Stimulated activated effector memory CD8-positive, alpha-beta T cell treated with anti-CD3 and anti-CD28 coated beads, Interleukin-12 subunit alpha, Interleukin-12 subunit beta, amount 100 ng/mL, for 72 hours (primary cell): ENCODE results near the gene UGCG.
"Not testable (repeated sequence)": the region's sequence is repeated elsewhere in the genome, so short reads cannot be mapped to it uniquely, and the experiment has no call there.

Experiments used
- ATAC-seq: fragments of 150-1000 bp; cut with Tn5 transposase; 2 replicates; pipeline ENCODE4 v1.10.0; 2021
- DNase-seq, 2 donors: peaks; one replicate each; pipeline ENCODE4 v3.0.0; 2021 to 2022; ENCODE audit warnings: low spot score in 2 of 2
- H3K27ac Mint-ChIP-seq: one replicate; pipeline ENCODE4 v1.8.0; 2022; ENCODE audit warnings: mild to moderate bottlenecking, mixed read lengths
- H3K36me3 Mint-ChIP-seq: one replicate; pipeline ENCODE4 v1.8.0; 2022; ENCODE audit warnings: mild to moderate bottlenecking, mixed read lengths
- H3K4me1 Mint-ChIP-seq: one replicate; pipeline ENCODE4 v1.8.0; 2022; ENCODE audit warnings: mixed read lengths
- H3K4me3 Mint-ChIP-seq: one replicate; pipeline ENCODE4 v1.8.0; 2022; ENCODE audit warnings: mild to moderate bottlenecking, mixed read lengths
- H3K9me3 Mint-ChIP-seq: one replicate; pipeline ENCODE4 v1.8.0; 2022; ENCODE audit warnings: mixed read lengths

Gene UGCG

GRCh38 chr9:111902391-111903139, 6.0 kb downstream of the UGCG start:
- Mint-ChIP-seq H3K27ac (no peak overlapping the region), H3K4me3 (no peak overlapping the region), H3K4me1 (peaks cover 37% of the 10 kb centered on the region), H3K36me3 (peaks cover 1% of the 10 kb centered on the region), H3K9me3 (no peaks in the 10 kb centered on the region)
- DNase-seq (no peak), ATAC-seq (peak; percentile 35)

- ATAC-seq, DNase-seq, H3K36me3 Mint-ChIP-seq, H3K9me3 Mint-ChIP-seq, H3K4me3 Mint-ChIP-seq, H3K27ac Mint-ChIP-seq: not testable (repeated sequence)
- H3K4me1 Mint-ChIP-seq, result peaks cover 47% of the 10 kb centered on the region
These were observed 6.9 kb downstream of the UGCG start for GRCh38 chr9:111903535-111903934.

- ATAC-seq, result no peak
- H3K36me3 Mint-ChIP-seq, result peaks cover 4% of the 10 kb centered on the region
- no peaks in the 10 kb centered on the region for H3K9me3 Mint-ChIP-seq
- H3K27ac Mint-ChIP-seq, result no peak overlapping the region
- H3K4me1 Mint-ChIP-seq, result peaks cover 51% of the 10 kb centered on the region
- DNase-seq, result no peak
- no peak overlapping the region for H3K4me3 Mint-ChIP-seq
These were observed 7.4 kb downstream of the UGCG start for GRCh38 chr9:111904026-111904425.

- no peak overlapping the region for H3K27ac Mint-ChIP-seq
- H3K36me3 Mint-ChIP-seq, result peaks cover 4% of the 10 kb centered on the region
- ATAC-seq (no peak), DNase-seq (no peak)
- H3K4me1 Mint-ChIP-seq, result peaks cover 52% of the 10 kb centered on the region
- H3K4me3 Mint-ChIP-seq, result no peak overlapping the region
- no peaks in the 10 kb centered on the region for H3K9me3 Mint-ChIP-seq
These were observed 8.3 kb downstream of the UGCG start for GRCh38 chr9:111904891-111905291.

- H3K27ac Mint-ChIP-seq, result no peak overlapping the region
- DNase-seq (no peak), ATAC-seq (no peak)
- no peak overlapping the region for H3K4me3 Mint-ChIP-seq
- peaks cover 4% of the 10 kb centered on the region for H3K36me3 Mint-ChIP-seq
- peaks cover 71% of the 10 kb centered on the region for H3K4me1 Mint-ChIP-seq
- H3K9me3 Mint-ChIP-seq, result no peaks in the 10 kb centered on the region
These were observed 10.5 kb downstream of the UGCG start for GRCh38 chr9:111907147-111907546.

GRCh38 chr9:111909444-111909843, 12.8 kb downstream of the UGCG start:
- Mint-ChIP-seq H3K9me3 (no peaks in the 10 kb centered on the region), H3K4me3 (no peak overlapping the region), H3K4me1 (peaks cover 82% of the 10 kb centered on the region), H3K36me3 (peaks cover 4% of the 10 kb centered on the region), H3K27ac (no peak overlapping the region)
- ATAC-seq, result no peak
- no peak for DNase-seq

- no peak overlapping the region for H3K27ac Mint-ChIP-seq
- H3K4me3 Mint-ChIP-seq, result no peak overlapping the region
- DNase-seq (no peak), ATAC-seq (peak; percentile 58)
- H3K4me1 Mint-ChIP-seq, result peaks cover 85% of the 10 kb centered on the region
- H3K9me3 Mint-ChIP-seq, result no peaks in the 10 kb centered on the region
- peaks cover 14% of the 10 kb centered on the region for H3K36me3 Mint-ChIP-seq
These were observed 13.8 kb downstream of the UGCG start for GRCh38 chr9:111910428-111910827.

GRCh38 chr9:111913159-111913558, 16.5 kb downstream of the UGCG start:
- Mint-ChIP-seq H3K27ac (no peak overlapping the region), H3K4me3 (no peak overlapping the region), H3K4me1 (peaks cover 70% of the 10 kb centered on the region), H3K36me3 (peaks cover 31% of the 10 kb centered on the region), H3K9me3 (no peaks in the 10 kb centered on the region)
- DNase-seq (no peak), ATAC-seq (no peak)

GRCh38 chr9:111914749-111915424, 18.3 kb downstream of the UGCG start:
- H3K4me3 Mint-ChIP-seq, result peak overlapping the region; percentile 33
- peak overlapping the region; percentile 80 for H3K27ac Mint-ChIP-seq
- DNase-seq (no peak), ATAC-seq (no peak)
- H3K4me1 Mint-ChIP-seq, result peaks cover 55% of the 10 kb centered on the region
- H3K36me3 Mint-ChIP-seq, result peaks cover 48% of the 10 kb centered on the region
- H3K9me3 Mint-ChIP-seq, result no peaks in the 10 kb centered on the region

GRCh38 chr9:111915425-111915758, 18.8 kb downstream of the UGCG start:
- Mint-ChIP-seq H3K36me3 (peaks cover 53% of the 10 kb centered on the region), H3K4me1 (peaks cover 50% of the 10 kb centered on the region), H3K4me3 (peak overlapping the region; percentile 33), H3K9me3 (no peaks in the 10 kb centered on the region), H3K27ac (peak overlapping the region; percentile 80)
- ATAC-seq, result no peak
- DNase-seq, result no peak

GRCh38 chr9:111916234-111916645, 19.6 kb downstream of the UGCG start:
- Mint-ChIP-seq H3K36me3 (peaks cover 60% of the 10 kb centered on the region), H3K4me1 (peaks cover 41% of the 10 kb centered on the region), H3K4me3 (peak overlapping the region; percentile 4), H3K27ac (no peak overlapping the region), H3K9me3 (no peaks in the 10 kb centered on the region)
- ATAC-seq, result peak; percentile 97
- DNase-seq, result no peak

GRCh38 chr9:111917201-111917600, 20.6 kb downstream of the UGCG start:
- H3K36me3 Mint-ChIP-seq, result peaks cover 65% of the 10 kb centered on the region
- ATAC-seq, result no peak
- DNase-seq, result no peak
- no peaks in the 10 kb centered on the region for H3K9me3 Mint-ChIP-seq
- peaks cover 36% of the 10 kb centered on the region for H3K4me1 Mint-ChIP-seq
- H3K4me3 Mint-ChIP-seq, result no peak overlapping the region
- no peak overlapping the region for H3K27ac Mint-ChIP-seq

GRCh38 chr9:111917980-111918379, 21.4 kb downstream of the UGCG start:
- DNase-seq (no peak), ATAC-seq (no peak)
- Mint-ChIP-seq H3K36me3 (peaks cover 72% of the 10 kb centered on the region), H3K9me3 (no peaks in the 10 kb centered on the region), H3K4me3 (no peak overlapping the region), H3K4me1 (peaks cover 32% of the 10 kb centered on the region), H3K27ac (no peak overlapping the region)

- Mint-ChIP-seq H3K36me3 (peaks cover 82% of the 10 kb centered on the region), H3K27ac (no peak overlapping the region), H3K4me1 (peaks cover 16% of the 10 kb centered on the region), H3K4me3 (no peak overlapping the region), H3K9me3 (no peaks in the 10 kb centered on the region)
- no peak for DNase-seq
- ATAC-seq, result no peak
These were observed 23.3 kb downstream of the UGCG start for GRCh38 chr9:111919875-111920274.

GRCh38 chr9:111920531-111920930, 23.9 kb downstream of the UGCG start:
- peaks cover 79% of the 10 kb centered on the region for H3K36me3 Mint-ChIP-seq
- peaks cover 9% of the 10 kb centered on the region for H3K4me1 Mint-ChIP-seq
- no peaks in the 10 kb centered on the region for H3K9me3 Mint-ChIP-seq
- no peak for ATAC-seq
- no peak overlapping the region for H3K4me3 Mint-ChIP-seq
- DNase-seq, result no peak
- H3K27ac Mint-ChIP-seq, result no peak overlapping the region

- Mint-ChIP-seq H3K9me3 (no peaks in the 10 kb centered on the region), H3K36me3 (peaks cover 79% of the 10 kb centered on the region), H3K27ac (no peak overlapping the region), H3K4me3 (no peak overlapping the region), H3K4me1 (peaks cover 9% of the 10 kb centered on the region)
- ATAC-seq (no peak), DNase-seq (no peak)
These were observed 25.9 kb downstream of the UGCG start for GRCh38 chr9:111922324-111923013.
